DOHH2 (cell line): ENCODE measurements around the gene CMKLR1.

Experiments
- H3F3A ChIP-seq: fragments of 200-600 bp; sonication (generic), shearing (Covaris generic); 2 replicates; pipeline ENCODE4 v1.6.0; 2016; ENCODE audit warnings: antibody characterized with exemption, mild to moderate bottlenecking; ENCODE audit not compliant: control insufficient read depth, insufficient read depth
- H3K27ac ChIP-seq: fragments of 200-600 bp; sonication (generic); 2 replicates; pipeline ENCODE4 v1.5.1; 2014; ENCODE audit warnings: low read depth, mild to moderate bottlenecking, low read length, moderate library complexity
- H3K27me3 ChIP-seq: fragments of 200-600 bp; sonication (generic); 2 replicates; pipeline ENCODE4 v1.6.1; 2014; ENCODE audit warnings: mild to moderate bottlenecking, low read length, mixed read lengths; ENCODE audit not compliant: control insufficient read depth
- H3K36me3 ChIP-seq: fragments of 200-600 bp; sonication (generic); 2 replicates; pipeline ENCODE4 v1.6.1; 2014; ENCODE audit warnings: mild to moderate bottlenecking, low read length, moderate library complexity, mixed read lengths; ENCODE audit not compliant: control insufficient read depth
- H3K4me1 ChIP-seq: fragments of 200-600 bp; sonication (generic); 2 replicates; pipeline ENCODE4 v1.6.1; 2014; ENCODE audit warnings: mild to moderate bottlenecking, low read length, mixed read lengths; ENCODE audit not compliant: control insufficient read depth
- H3K4me2 ChIP-seq: fragments of 200-600 bp; sonication (generic); 2 replicates; pipeline ENCODE4 v1.6.0; 2014; ENCODE audit warnings: mild to moderate bottlenecking, low read length, moderate library complexity
- H3K4me3 ChIP-seq: fragments of 200-600 bp; sonication (generic); 2 replicates; pipeline ENCODE4 v1.5.1; 2014; ENCODE audit warnings: mild to moderate bottlenecking, low read length, mixed read lengths
- H3K79me2 ChIP-seq: fragments of 200-600 bp; sonication (generic); 2 replicates; pipeline ENCODE4 v1.6.1; 2014; ENCODE audit warnings: mild to moderate bottlenecking, low read length, mixed read lengths; ENCODE audit not compliant: control insufficient read depth
- H3K9me2 ChIP-seq: fragments of 200-600 bp; sonication (generic); replicated peaks from 2 replicates; pipeline ENCODE4 v1.6.1; 2014; ENCODE audit warnings: mild to moderate bottlenecking, low read length, mixed read lengths; ENCODE audit not compliant: control insufficient read depth
- H3K9me3 ChIP-seq: fragments of 200-600 bp; sonication (generic); 2 replicates; pipeline ENCODE4 v1.6.1; 2014; ENCODE audit warnings: antibody characterized with exemption, low read length, mixed read lengths; ENCODE audit not compliant: control insufficient read depth, insufficient read depth
- H4K20me1 ChIP-seq: fragments of 200-600 bp; sonication (generic); 2 replicates; pipeline ENCODE4 v1.6.0; 2014; ENCODE audit warnings: low read depth, mild to moderate bottlenecking, antibody characterized with exemption, low read length, moderate library complexity; ENCODE audit not compliant: control insufficient read depth, insufficient read depth
- EZH2phosphoT487 ChIP-seq: fragments of 200-600 bp; sonication (generic); IDR thresholded peaks from 2 replicates; pipeline ENCODE4 v1.6.1; 2017; ENCODE audit warnings: borderline replicate concordance, mild to moderate bottlenecking, antibody characterized with exemption, low read length, moderate library complexity, mixed read lengths
- TF ChIP-seq, protein P1 (sequence below): fragments of 200-600 bp; sonication (generic); IDR thresholded peaks from one replicate; pipeline ENCODE4 v1.5.1; 2014; ENCODE audit warnings: antibody characterized with exemption, mild to moderate bottlenecking, low read depth, low read length; ENCODE audit not compliant: poor library complexity, severe bottlenecking

Gene CMKLR1

DNA sequence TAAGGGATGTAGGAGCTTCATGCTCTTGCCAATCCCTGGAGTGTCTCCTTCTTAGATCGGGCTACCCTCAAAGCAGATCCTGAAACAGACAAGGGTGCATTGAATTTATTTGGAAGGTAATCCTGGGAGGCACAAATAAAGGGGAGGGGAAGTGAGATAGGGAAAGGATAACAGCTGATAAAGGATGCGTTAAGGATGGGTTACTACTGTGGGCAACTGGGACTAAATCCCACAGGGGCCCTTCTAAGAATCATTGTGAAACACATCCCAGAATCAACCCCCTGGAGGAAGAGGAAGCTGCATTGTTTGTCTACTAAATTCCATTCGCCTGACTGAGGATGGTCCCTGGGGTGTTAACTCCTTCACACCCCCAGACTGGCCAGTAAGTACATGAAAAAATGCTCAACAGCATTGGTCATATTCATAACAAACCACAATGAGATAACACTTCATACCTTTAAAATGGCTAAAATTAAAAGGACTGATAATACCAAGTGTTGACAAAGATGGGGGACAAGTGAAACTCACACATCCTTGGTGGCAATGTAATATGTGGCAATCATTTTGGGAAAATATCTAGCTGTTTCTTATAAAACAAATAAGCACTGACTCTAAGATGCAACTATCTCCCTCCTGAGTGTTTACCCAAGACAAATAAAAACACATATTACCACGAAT, 37.0 kb upstream of the CMKLR1 start:
- TF ChIP-seq EZH2phosphoT487 = no peak
- TF ChIP-seq, protein P1, sequence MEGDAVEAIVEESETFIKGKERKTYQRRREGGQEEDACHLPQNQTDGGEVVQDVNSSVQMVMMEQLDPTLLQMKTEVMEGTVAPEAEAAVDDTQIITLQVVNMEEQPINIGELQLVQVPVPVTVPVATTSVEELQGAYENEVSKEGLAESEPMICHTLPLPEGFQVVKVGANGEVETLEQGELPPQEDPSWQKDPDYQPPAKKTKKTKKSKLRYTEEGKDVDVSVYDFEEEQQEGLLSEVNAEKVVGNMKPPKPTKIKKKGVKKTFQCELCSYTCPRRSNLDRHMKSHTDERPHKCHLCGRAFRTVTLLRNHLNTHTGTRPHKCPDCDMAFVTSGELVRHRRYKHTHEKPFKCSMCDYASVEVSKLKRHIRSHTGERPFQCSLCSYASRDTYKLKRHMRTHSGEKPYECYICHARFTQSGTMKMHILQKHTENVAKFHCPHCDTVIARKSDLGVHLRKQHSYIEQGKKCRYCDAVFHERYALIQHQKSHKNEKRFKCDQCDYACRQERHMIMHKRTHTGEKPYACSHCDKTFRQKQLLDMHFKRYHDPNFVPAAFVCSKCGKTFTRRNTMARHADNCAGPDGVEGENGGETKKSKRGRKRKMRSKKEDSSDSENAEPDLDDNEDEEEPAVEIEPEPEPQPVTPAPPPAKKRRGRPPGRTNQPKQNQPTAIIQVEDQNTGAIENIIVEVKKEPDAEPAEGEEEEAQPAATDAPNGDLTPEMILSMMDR = no peak
- no peaks in the 10 kb centered on the region for H3F3A ChIP-seq
- H3K4me3 ChIP-seq = no peak overlapping the region
- no peaks in the 10 kb centered on the region for H3K9me3 ChIP-seq
- no peaks in the 10 kb centered on the region for H3K36me3 ChIP-seq
- no peaks in the 10 kb centered on the region for H3K27me3 ChIP-seq
- no peaks in the 10 kb centered on the region for H3K9me2 ChIP-seq
- no peaks in the 10 kb centered on the region for H3K4me1 ChIP-seq
- no peak overlapping the region for H3K27ac ChIP-seq
- no peak overlapping the region for H3K4me2 ChIP-seq
- no peaks in the 10 kb centered on the region for H3K79me2 ChIP-seq
- no peaks in the 10 kb centered on the region for H4K20me1 ChIP-seq

- no peaks in the 10 kb centered on the region for H3K4me1 ChIP-seq
- no peaks in the 10 kb centered on the region for H3F3A ChIP-seq
- no peak for TF ChIP-seq EZH2phosphoT487
- TF ChIP-seq, protein P1 = no peak
Measured at GRCh38 chr12:108374596-108375320, 35.6 kb upstream of the CMKLR1 start.

GRCh38 chr12:108373111-108373510, 34.0 kb upstream of the CMKLR1 start:
- H3F3A ChIP-seq = no peaks in the 10 kb centered on the region
- TF ChIP-seq, protein P1 = peak; percentile 68
- TF ChIP-seq EZH2phosphoT487 = no peak
- no peak overlapping the region for H3K4me3 ChIP-seq
- H3K9me2 ChIP-seq = no peaks in the 10 kb centered on the region
- no peaks in the 10 kb centered on the region for H3K79me2 ChIP-seq
- no peaks in the 10 kb centered on the region for H4K20me1 ChIP-seq
- H3K9me3 ChIP-seq = no peaks in the 10 kb centered on the region
- H3K4me2 ChIP-seq = no peak overlapping the region
- H3K36me3 ChIP-seq = no peaks in the 10 kb centered on the region
- no peak overlapping the region for H3K27ac ChIP-seq
- no peaks in the 10 kb centered on the region for H3K4me1 ChIP-seq
- no peaks in the 10 kb centered on the region for H3K27me3 ChIP-seq

More at GRCh38 chr12:108374596-108375320, 35.6 kb upstream of the CMKLR1 start:
- Histone ChIP-seq H3K4me2 (no peak overlapping the region), H4K20me1 (no peaks in the 10 kb centered on the region), H3K4me3 (no peak overlapping the region), H3K79me2 (no peaks in the 10 kb centered on the region), H3K27me3 (no peaks in the 10 kb centered on the region), H3K36me3 (no peaks in the 10 kb centered on the region), H3K9me2 (no peaks in the 10 kb centered on the region), H3K27ac (no peak overlapping the region), H3K9me3 (no peaks in the 10 kb centered on the region)
